Stimulated activated CD4-positive, alpha-beta T cell treated with anti-CD3 and anti-CD28 coated beads, Interleukin-15, amount 100 ng/mL, for 48 hours (primary cell): Measurements from ENCODE around the gene KRT34.
A peak's percentile ranks its signal among the peaks of the same experiment; 100 is the strongest.
"Not testable (repeated sequence)": the region's sequence is repeated elsewhere in the genome, so short reads cannot be mapped to it uniquely, and the experiment has no call there.

Experiments
- DNase-seq, 2 donors: peaks; one replicate each; pipeline ENCODE4 v3.0.0-alpha.2; 2020; ENCODE audit warnings: low read depth in 2 of 2

The KRT34 gene

GRCh38 chr17:41367426-41368075 lies 14.6 kb downstream of the KRT34 start:
- DNase-seq = no peak

GRCh38 chr17:41366070-41366469 lies 16.0 kb downstream of the KRT34 start:
- no peak for DNase-seq

GRCh38 chr17:41363881-41364280 lies 18.2 kb downstream of the KRT34 start:
- DNase-seq = no peak

- no peak for DNase-seq
Observed at GRCh38 chr17:41360296-41360995, 21.7 kb downstream of the KRT34 start.

- no peak for DNase-seq
Observed at GRCh38 chr17:41354536-41354935, 27.6 kb downstream of the KRT34 start.

- no peak for DNase-seq
Observed at GRCh38 chr17:41352597-41353366, 29.3 kb downstream of the KRT34 start.

GRCh38 chr17:41351177-41351576 lies 30.9 kb downstream of the KRT34 start:
- no peak for DNase-seq

- DNase-seq = not testable (repeated sequence)
Observed at GRCh38 chr17:41350381-41350878, 31.7 kb downstream of the KRT34 start, which contains the start of gene KRT33A. TSS of gene KRT33A (minus strand) at chr17:41350828. CDS start at chr17:41350767, 61 bp downstream.

GRCh38 chr17:41347869-41348760 lies 34.0 kb downstream of the KRT34 start:
- DNase-seq = no peak

- not testable (repeated sequence) for DNase-seq
Observed at GRCh38 chr17:41346421-41346820, 35.7 kb downstream of the KRT34 start.

- DNase-seq = no peak
Observed at GRCh38 chr17:41345992-41346391, 36.1 kb downstream of the KRT34 start.

GRCh38 chr17:41343029-41343428 lies 39.1 kb downstream of the KRT34 start:
- DNase-seq = no peak

- peak; percentile 17 to 38 for DNase-seq
Observed at GRCh38 chr17:41340934-41341861, 40.9 kb downstream of the KRT34 start.

GRCh38 chr17:41340494-41340893 lies 41.6 kb downstream of the KRT34 start:
- no peak for DNase-seq

- no peak for DNase-seq
Observed at GRCh38 chr17:41339571-41340172, 42.4 kb downstream of the KRT34 start.

GRCh38 chr17:41338961-41339485 lies 43.1 kb downstream of the KRT34 start:
- no peak for DNase-seq

- no peak for DNase-seq
Observed at GRCh38 chr17:41335747-41336146, 46.4 kb downstream of the KRT34 start.

- DNase-seq = no peak
Observed at GRCh38 chr17:41334385-41335305, 47.5 kb downstream of the KRT34 start.
